K562 (cell line): ENCODE data around the gene TECTA. TPM values are rescaled to one million over a fixed set of nuclear protein-coding genes. Genes with fewer than 3 reads are reported as not detected.

ENCODE experiments used
- ATAC-seq: fragments of 200-7000 bp; cut with Tn5 transposase; 3 replicates; pipeline ENCODE4 v1.9.1; 2020; ENCODE audit warnings: moderate library complexity
- BruUV-seq: library from RNA; stranded (reverse); fragments of 400-500 nt; replicated peaks from 2 replicates; lab custom pipeline; 2021; lab: Mats Ljungman, UMichigan
- CTCF ChIA-PET: fragments of 300-600 bp; formaldehyde crosslinking; extraction: SDS; loops from one replicate; lab custom pipeline; 2021; ENCODE audit warnings: low intra/inter-chr PET ratio; lab: Yijun Ruan, JAX
- POLR2A ChIA-PET: fragments of 300-600, 350-650 bp; sonication (Branson Sonifier 250); formaldehyde crosslinking; extraction: SDS; loops from one replicate; lab custom pipeline; 2021; ENCODE audit warnings: antibody characterized with exemption, inconsistent platforms; lab: Yijun Ruan, JAX
- DNase-seq, 4 experiments: peaks; one replicate each; pipeline versions ENCODE4 v3.0.0 to v3.0.0-alpha.2; 2011 to 2018; ENCODE audit warnings: low spot score in 3 of 4, mixed read lengths in 3 of 4; ENCODE audit errors: extremely low read depth in 1 of 4
- FAIRE-seq: peaks from 2 replicates; lab custom pipeline; 2011; peaks lifted over from hg19 to GRCh38; lab: Jason Lieb, UNC
- H2AFZ ChIP-seq: 2 replicates; pipeline ENCODE4 v1.6.0; 2011; ENCODE audit warnings: low read depth, low read length, control low read depth, inconsistent platforms
- H3K27ac ChIP-seq: fragments of 200-600 bp; 3 replicates; pipeline ENCODE4 v1.8.0; 2011; ENCODE audit warnings: low read depth, mild to moderate bottlenecking, control low read depth, inconsistent platforms, low read length, moderate library complexity, mixed read lengths; ENCODE audit errors: extremely low read depth
- H3K27me3 ChIP-seq, 2 experiments: fragments of 300-600 bp in 1 of 2; 2 replicates in 1 of 2; 3 replicates in 1 of 2; pipeline versions ENCODE4 v1.6.0 to v1.8.0; 2011; ENCODE audit warnings: inconsistent platforms in 2 of 2, low read length in 2 of 2, mild to moderate bottlenecking in 1 of 2, mixed read lengths in 1 of 2, moderate library complexity in 1 of 2; ENCODE audit not compliant: control insufficient read depth in 2 of 2, insufficient read depth in 2 of 2
- H3K36me3 ChIP-seq: fragments of 300-600 bp; 3 replicates; pipeline ENCODE4 v1.8.0; 2011; ENCODE audit warnings: mild to moderate bottlenecking, low read length, inconsistent platforms; ENCODE audit not compliant: control insufficient read depth, insufficient read depth
- H3K4me1 ChIP-seq, 2 experiments: fragments of 200-600 bp in 1 of 2; replicated peaks in 1 of 2; 2 replicates in 1 of 2; 3 replicates in 1 of 2; pipeline versions ENCODE4 v1.5.1 to v1.8.0; 2011; ENCODE audit warnings: inconsistent platforms in 2 of 2, low read length in 2 of 2, mild to moderate bottlenecking in 1 of 2, mixed read lengths in 1 of 2, moderate library complexity in 1 of 2; ENCODE audit not compliant: control insufficient read depth in 2 of 2, insufficient read depth in 2 of 2
- H3K4me2 ChIP-seq: 2 replicates; pipeline ENCODE4 v1.6.1; 2011; ENCODE audit warnings: low read length, control low read depth, inconsistent platforms, mixed read lengths; ENCODE audit not compliant: insufficient read depth
- H3K4me3 ChIP-seq: fragments of 200-600 bp; sonication (generic), shearing (Covaris generic); 2 replicates; pipeline ENCODE4 v1.5.1; 2016; ENCODE audit warnings: control low read depth, inconsistent platforms
- H3K79me2 ChIP-seq: fragments of 200-600 bp; 3 replicates; pipeline ENCODE4 v1.8.0; 2011; ENCODE audit warnings: low read length, inconsistent platforms; ENCODE audit not compliant: control insufficient read depth, insufficient read depth
- H3K9ac ChIP-seq, 2 experiments: 2 replicates each; pipeline versions ENCODE4 v1.6.0 to v1.6.1; 2011; ENCODE audit warnings: low read depth in 2 of 2, low read length in 2 of 2, control low read depth in 1 of 2, inconsistent platforms in 1 of 2, mild to moderate bottlenecking in 1 of 2, mixed read lengths in 1 of 2; ENCODE audit not compliant: insufficient read depth in 1 of 2
- H3K9me1 ChIP-seq: one replicate; pipeline ENCODE4 v1.6.0; 2011; ENCODE audit warnings: inconsistent platforms, mild to moderate bottlenecking, low read length, moderate library complexity; ENCODE audit not compliant: control insufficient read depth, insufficient read depth
- H3K9me3 ChIP-seq: replicated peaks from 2 replicates; pipeline ENCODE4 v1.5.1; 2011; ENCODE audit warnings: low read depth, low read length, inconsistent platforms; ENCODE audit not compliant: control insufficient read depth, insufficient read depth
- H4K20me1 ChIP-seq: replicated peaks from 2 replicates; pipeline ENCODE4 v1.6.1; 2011; ENCODE audit warnings: low read length, inconsistent platforms, mixed read lengths; ENCODE audit not compliant: control insufficient read depth, insufficient read depth
- HNRNPH1 ChIP-seq: fragments of 200-400 bp; formaldehyde crosslinking; optimal IDR thresholded peaks from 2 replicates; pipeline ENCODE3; 2017; ENCODE audit warnings: low read depth, mild to moderate bottlenecking, low read length, moderate library complexity
- HNRNPK ChIP-seq: fragments of 200-400 bp; formaldehyde crosslinking; IDR thresholded peaks from one replicate; pipeline ENCODE4 v1.6.1; 2018; ENCODE audit warnings: mild to moderate bottlenecking, low read depth, low read length; ENCODE audit not compliant: poor library complexity, severe bottlenecking
- PCBP1 ChIP-seq: fragments of 200-400 bp; formaldehyde crosslinking; IDR thresholded peaks from 2 replicates; pipeline ENCODE4 v1.6.1; 2018; ENCODE audit warnings: mild to moderate bottlenecking, low read depth, low read length; ENCODE audit not compliant: poor library complexity, severe bottlenecking
- PCBP2 ChIP-seq: fragments of 200-400 bp; formaldehyde crosslinking; IDR thresholded peaks from 2 replicates; pipeline ENCODE4 v1.6.1; 2018; ENCODE audit warnings: low read length, low read depth, mild to moderate bottlenecking, moderate library complexity; ENCODE audit not compliant: poor library complexity, severe bottlenecking
- WGBS: fragments of 100-300 bp; shearing (Covaris generic); methylation state at CpG from one replicate; pipeline ENCODE4 v1.1.6; 2016; ENCODE audit warnings: low coverage, mixed read lengths; ENCODE audit not compliant: insufficient coverage; ENCODE audit errors: missing lambda C conversion rate; 5-methylcytosine and 5-hydroxymethylcytosine counted together
- in situ Hi-C: fragments of 300-500 bp; cut with MboI; formaldehyde crosslinking; loops from 4 replicates; pipeline ENCODE4 v1.15.0; 2018; ENCODE audit warnings: inconsistent platforms, mixed read lengths
- intact Hi-C: fragments of 100-400 bp; cut with micrococcal nuclease; formaldehyde crosslinking; loops from 2 replicates; pipeline ENCODE4 v1.14.2; 2022
- polyA plus RNA-seq, 8 experiments: library from polyadenylated mRNA; depleted of rRNA in 4 of 8; stranded (reverse) in 5 of 8; unstranded in 3 of 8; fragments of >200 nt; fragmentation: Nextera tagmentation in 2 of 8; fragmentation: Illumina TruSeq in 1 of 8; extraction: Ambion mirVana in 2 of 8; extraction: Trizol in 1 of 8; gene quantifications; 2 replicates each; pipeline versions ENCODE4 v1.2.1 to v1.2.3, GENCODE V29; 2011 to 2014; ENCODE audit warnings: inconsistent platforms in 1 of 8, missing spikeins in 1 of 8
- total RNA-seq, 7 experiments: library from RNA; depleted of rRNA in 6 of 7; stranded (reverse); fragments of >200 nt in 6 of 7; fragmentation: Illumina TruSeq in 2 of 7; extraction: Trizol in 2 of 7; gene quantifications; 2 replicates each; pipeline versions ENCODE4 v1.2.1 to v1.2.3, GENCODE V29; 2011 to 2021; ENCODE audit warnings: low replicate concordance in 1 of 7
- TF ChIP-seq, protein P1 (sequence below): fragments of 250-450 bp; sonication (Bioruptor Pico); IDR thresholded peaks from 2 replicates; pipeline ENCODE4 v1.9.0; 2021; ENCODE audit warnings: mild to moderate bottlenecking

Gene TECTA
- total and polyA plus RNA-seq, 9 of the 15 experiments (the other 6 are each of a cell fraction or from before 2014, with no cell fraction given) = under 0.01 to 0.04 (median 0.03) TPM; not detected in 5

- ATAC-seq (no peak), DNase-seq (no peak), FAIRE-seq (no peak)
- Histone ChIP-seq H3K36me3 (no peaks in the 10 kb centered on the region), H3K79me2 (no peaks in the 10 kb centered on the region), H2AFZ (no peak overlapping the region), H3K9me3 (no peaks in the 10 kb centered on the region), H3K27me3 (peaks cover 3 to 22% of the 10 kb centered on the region in 2 experiments; a peak in 3 of 5 replicates), H3K27ac (no peak overlapping the region), H3K4me1 (no peaks in the 10 kb centered on the region), H3K4me3 (no peak overlapping the region), H3K9me1 (no peaks in the 10 kb centered on the region), H4K20me1 (no peaks in the 10 kb centered on the region), H3K4me2 (no peak overlapping the region), H3K9ac (no peak overlapping the region)
- ChIA-PET CTCF (no interaction called here), POLR2A (interaction anchor here (0.5 kb wide), 1 partner anchor 235 kb away, joined by 3 read pairs; no protein-coding TSS in a partner anchor)
- BruUV-seq = no TSS peak
- in situ Hi-C loops = no loop called here
- intact Hi-C loops = no loop called here
- TF ChIP-seq PCBP1 (peak; percentile 91), HNRNPH1 (no peak), HNRNPK (peak; percentile 91), PCBP2 (peak; percentile 91)
- TF ChIP-seq, protein P1, sequence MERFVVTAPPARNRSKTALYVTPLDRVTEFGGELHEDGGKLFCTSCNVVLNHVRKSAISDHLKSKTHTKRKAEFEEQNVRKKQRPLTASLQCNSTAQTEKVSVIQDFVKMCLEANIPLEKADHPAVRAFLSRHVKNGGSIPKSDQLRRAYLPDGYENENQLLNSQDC (CRISPR knock-in tag) = no peak
- 0% methylated on average over 4 of the region's 5 CpGs for WGBS
Measured at GRCh38 chr11:121161349-121161917, 60.4 kb downstream of the TECTA start.
